GM10266 (cell line): Measurements from ENCODE around the gene SLC9C2.
"Not testable (repeated sequence)": the region's sequence is repeated elsewhere in the genome, so short reads cannot be mapped to it uniquely, and the experiment has no call there.

Source experiments
- DNase-seq: peaks from one replicate; pipeline ENCODE4 v3.0.0; 2012; ENCODE audit errors: extremely low spot score
- TF ChIP-seq, protein P1 (sequence below): IDR thresholded peaks from 2 replicates; pipeline ENCODE4 v1.5.1; 2012; ENCODE audit warnings: mild to moderate bottlenecking, low read depth; ENCODE audit not compliant: control insufficient read depth, insufficient read depth; ENCODE audit errors: missing control alignments

Gene SLC9C2

DNA sequence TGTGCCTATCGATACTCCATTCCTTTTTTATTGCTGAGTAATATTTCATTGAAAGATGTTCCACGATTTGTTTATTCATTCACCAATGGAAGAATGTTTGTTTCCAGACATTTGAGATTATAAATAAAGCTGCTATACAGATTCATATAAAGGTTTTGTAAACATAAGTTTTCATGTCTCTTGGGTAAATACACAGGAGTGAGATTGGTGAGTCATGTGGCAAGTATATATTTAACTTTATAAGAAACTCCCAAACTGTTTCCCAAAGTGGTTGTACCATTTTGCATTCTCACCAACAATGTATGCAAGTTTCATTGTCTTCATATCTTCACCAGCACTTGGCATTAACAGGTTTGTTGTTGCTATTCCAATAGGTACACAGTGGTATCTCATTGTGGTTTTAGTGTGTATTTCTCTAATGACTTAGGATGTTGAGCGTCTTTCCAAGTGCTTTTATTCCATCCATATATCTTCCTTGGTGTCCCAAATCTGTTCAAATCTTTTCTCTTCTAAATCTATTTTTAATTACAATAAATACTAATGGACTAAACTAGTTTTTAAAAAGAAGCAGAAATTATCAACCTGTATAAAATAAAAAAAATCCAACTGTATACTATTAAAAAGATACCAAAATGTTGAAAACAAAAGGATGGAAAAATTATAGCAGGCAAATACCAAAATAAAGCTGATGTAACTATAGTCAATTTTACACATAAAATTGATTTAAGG is 6.6 kb downstream of the SLC9C2 start:
- TF ChIP-seq, protein P1, sequence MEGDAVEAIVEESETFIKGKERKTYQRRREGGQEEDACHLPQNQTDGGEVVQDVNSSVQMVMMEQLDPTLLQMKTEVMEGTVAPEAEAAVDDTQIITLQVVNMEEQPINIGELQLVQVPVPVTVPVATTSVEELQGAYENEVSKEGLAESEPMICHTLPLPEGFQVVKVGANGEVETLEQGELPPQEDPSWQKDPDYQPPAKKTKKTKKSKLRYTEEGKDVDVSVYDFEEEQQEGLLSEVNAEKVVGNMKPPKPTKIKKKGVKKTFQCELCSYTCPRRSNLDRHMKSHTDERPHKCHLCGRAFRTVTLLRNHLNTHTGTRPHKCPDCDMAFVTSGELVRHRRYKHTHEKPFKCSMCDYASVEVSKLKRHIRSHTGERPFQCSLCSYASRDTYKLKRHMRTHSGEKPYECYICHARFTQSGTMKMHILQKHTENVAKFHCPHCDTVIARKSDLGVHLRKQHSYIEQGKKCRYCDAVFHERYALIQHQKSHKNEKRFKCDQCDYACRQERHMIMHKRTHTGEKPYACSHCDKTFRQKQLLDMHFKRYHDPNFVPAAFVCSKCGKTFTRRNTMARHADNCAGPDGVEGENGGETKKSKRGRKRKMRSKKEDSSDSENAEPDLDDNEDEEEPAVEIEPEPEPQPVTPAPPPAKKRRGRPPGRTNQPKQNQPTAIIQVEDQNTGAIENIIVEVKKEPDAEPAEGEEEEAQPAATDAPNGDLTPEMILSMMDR = no peak
- no peak for DNase-seq

DNA sequence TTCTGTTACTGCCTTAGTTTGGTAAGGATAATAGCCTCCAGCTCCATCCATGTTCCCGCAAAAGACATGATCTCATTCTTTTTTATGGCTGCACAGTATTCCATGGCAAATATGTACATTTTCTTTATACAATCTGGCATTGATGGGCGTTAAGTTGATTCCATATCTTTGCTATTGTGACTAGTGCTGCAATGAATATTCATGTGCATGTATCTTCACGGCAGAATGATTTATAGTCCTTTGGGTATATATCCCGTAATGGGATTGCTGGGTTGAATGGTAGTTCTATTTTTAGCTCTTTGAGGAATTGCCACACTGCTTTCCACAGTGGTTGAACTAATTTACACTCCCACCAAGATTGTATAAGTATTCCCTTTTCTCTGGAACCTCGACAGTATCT is 11.7 kb downstream of the SLC9C2 start:
- DNase-seq = not testable (repeated sequence)

DNA sequence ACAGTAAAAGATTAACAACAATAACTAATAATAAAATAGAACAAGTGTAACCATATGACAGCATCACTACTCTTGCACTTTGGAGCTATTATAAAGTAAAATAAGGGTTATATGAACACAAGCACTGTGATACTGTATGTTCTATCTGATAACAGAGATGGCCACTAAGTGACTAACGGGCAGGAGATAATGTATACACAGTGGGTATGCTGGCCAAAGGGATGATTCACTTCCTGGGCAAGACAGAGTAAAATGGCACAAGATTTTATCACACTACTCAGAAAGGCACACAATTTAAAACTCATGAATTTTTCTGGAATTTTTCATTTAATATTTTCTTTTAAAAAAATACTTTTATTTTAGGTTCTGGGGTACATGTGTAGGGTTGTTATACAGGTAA is 12.3 kb downstream of the SLC9C2 start:
- DNase-seq = no peak

DNA sequence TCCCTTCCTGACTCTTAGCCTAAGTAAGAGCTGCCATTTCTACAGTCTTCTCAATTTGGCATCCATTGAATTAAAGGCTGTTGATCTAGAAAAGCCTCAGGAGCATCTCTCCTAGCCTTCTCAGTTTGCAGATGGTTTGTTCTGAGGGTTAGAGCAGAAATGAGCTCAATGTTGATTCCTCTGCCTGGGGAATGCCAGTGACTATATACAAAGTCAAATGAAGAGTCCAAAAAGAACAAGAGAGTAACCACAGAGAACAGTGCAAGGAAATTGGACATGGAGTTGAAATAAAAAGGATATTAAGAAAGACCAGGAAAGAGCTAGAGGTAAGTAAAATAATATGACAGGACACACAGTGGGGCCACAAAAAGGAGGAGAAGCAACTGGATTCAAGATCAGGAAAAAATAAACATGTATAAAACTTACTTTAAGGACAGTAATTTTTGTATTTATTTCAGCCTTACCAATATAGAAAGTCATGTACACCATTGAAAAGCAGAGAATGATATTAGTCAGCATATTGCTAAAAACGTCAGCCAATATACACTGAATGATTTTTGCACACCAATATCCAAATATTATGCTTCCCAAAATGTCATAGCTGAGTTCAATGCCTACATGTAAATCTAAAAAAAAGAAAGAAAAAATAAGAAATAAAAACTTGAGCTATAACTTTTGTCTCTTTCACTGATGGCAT is 21.3 kb downstream of the SLC9C2 start:
- TF ChIP-seq, protein P1 = no peak

More for the DNA sequence above, 12.3 kb downstream of the SLC9C2 start:
- TF ChIP-seq, protein P1 = no peak

DNA sequence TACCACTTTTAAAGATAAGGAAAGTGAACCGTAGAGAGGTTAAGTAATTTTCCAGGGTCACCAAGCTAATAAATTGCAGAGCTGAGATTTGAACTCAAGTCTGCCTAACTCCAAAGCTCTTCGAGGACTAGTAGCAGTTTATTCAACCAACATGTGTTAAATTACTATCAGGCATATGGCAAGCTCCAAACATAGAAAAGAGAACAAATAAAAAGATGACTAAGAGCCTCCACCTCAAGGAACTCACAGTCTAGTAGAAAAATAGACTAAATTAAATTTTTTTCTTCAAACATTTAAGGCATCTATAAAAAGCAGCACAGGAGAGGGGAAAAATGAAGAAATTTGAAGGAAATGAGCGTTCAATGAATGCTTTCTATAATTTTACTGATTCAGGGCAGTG is 22.2 kb downstream of the SLC9C2 start:
- no peak for DNase-seq
- TF ChIP-seq, protein P1 = no peak

More for the DNA sequence above, 21.3 kb downstream of the SLC9C2 start:
- no peak for DNase-seq

DNA sequence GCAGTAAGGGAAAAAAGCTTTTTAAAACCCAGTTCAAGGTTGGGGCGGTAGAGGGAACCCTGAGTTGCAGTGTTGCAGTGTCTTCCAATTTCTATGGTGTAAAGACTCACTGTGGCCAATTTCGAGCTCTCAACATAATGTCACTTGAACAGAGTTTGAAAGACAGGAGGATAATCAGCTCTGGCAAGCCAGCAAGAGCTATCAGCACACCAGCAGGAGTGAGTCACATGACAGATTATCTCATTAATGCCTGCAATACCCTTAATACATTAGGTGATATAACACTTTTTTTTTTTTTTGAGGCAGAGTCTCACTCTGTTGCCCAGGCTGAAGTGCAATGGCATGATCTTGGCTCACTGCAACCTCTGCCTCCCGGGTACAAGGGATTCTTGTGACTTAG is 22.8 kb downstream of the SLC9C2 start:
- DNase-seq = no peak
- TF ChIP-seq, protein P1 = no peak

DNA sequence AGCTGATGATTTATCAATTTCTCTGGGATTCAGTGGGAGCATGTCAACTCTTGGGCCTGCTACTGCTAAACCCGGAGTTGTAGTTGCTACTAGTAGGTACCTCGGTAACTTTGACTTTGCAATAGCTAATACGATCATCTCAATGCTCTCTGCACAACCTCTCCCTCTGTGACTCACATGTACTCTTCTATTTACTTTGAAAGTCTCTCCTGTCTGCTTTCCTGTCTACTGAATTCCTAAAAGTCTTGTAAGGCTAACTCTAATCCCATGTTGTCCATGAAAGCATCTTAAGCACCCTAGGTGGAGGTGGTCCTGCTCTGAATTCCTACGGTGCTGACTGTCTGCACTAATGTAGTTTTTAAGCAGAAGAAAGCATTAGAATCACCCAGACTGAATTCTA is 29.3 kb downstream of the SLC9C2 start:
- no peak for DNase-seq
- TF ChIP-seq, protein P1 = no peak
